Mucosa of gallbladder (tissue), 1 donor: ENCODE measurements around the gene ZNF513. TPM values are rescaled to one million over a fixed set of nuclear protein-coding genes. Genes with fewer than 3 reads are reported as not detected.
A peak's percentile ranks its signal among the peaks of the same experiment; 100 is the strongest.
"Not testable (repeated sequence)": the region's sequence is repeated elsewhere in the genome, so short reads cannot be mapped to it uniquely, and the experiment has no call there.

Experiments used
- DNase-seq: peaks from one replicate; pipeline ENCODE4 v3.0.0-alpha.2; 2020; ENCODE audit warnings: low spot score
- total RNA-seq: library from RNA; stranded (reverse); gene quantifications from one replicate; pipeline ENCODE4 v1.2.1, GENCODE V29; 2021
- donor health status: DM: no; HTN: no; CAD: no.

The ZNF513 gene
- 25.6 TPM for total RNA-seq

- peak; percentile 96 for DNase-seq
These were observed at the start of gene ZNF513 for GRCh38 chr2:27380626-27381545. ZNF513 (minus strand) TSS chr2:27380734; CDS start chr2:27380526, 208 bp downstream.

GRCh38 chr2:27428978-27429541, 48.5 kb upstream of the ZNF513 start:
- DNase-seq = peak; percentile 81

- DNase-seq = peak; percentile 93
These were observed 47.9 kb upstream of the ZNF513 start, which contains the start of gene NRBP1 for GRCh38 chr2:27428213-27428977. NRBP1 (plus strand) TSS chr2:27428631; CDS start chr2:27433274, 4,643 bp downstream.

- no peak for DNase-seq
These were observed 47.3 kb upstream of the ZNF513 start for GRCh38 chr2:27427863-27428212.

- DNase-seq = not testable (repeated sequence)
These were observed 44.5 kb upstream of the ZNF513 start for GRCh38 chr2:27425039-27425438.

GRCh38 chr2:27422958-27423357, 42.4 kb upstream of the ZNF513 start:
- no peak for DNase-seq

GRCh38 chr2:27421660-27422250, 41.2 kb upstream of the ZNF513 start:
- no peak for DNase-seq

- no peak for DNase-seq
These were observed 40.5 kb upstream of the ZNF513 start for GRCh38 chr2:27420996-27421395.

GRCh38 chr2:27416151-27416550, 35.6 kb upstream of the ZNF513 start:
- no peak for DNase-seq

GRCh38 chr2:27412419-27413152, 32.1 kb upstream of the ZNF513 start:
- no peak for DNase-seq

GRCh38 chr2:27409321-27410073, 29.0 kb upstream of the ZNF513 start, which contains the start of gene PPM1G:
PPM1G (minus strand) TSS chr2:27409591; CDS start chr2:27409422, 169 bp downstream.
- DNase-seq = peak; percentile 96

- no peak for DNase-seq
These were observed 28.2 kb upstream of the ZNF513 start for GRCh38 chr2:27408601-27409320.

GRCh38 chr2:27407798-27408491, 27.4 kb upstream of the ZNF513 start:
- DNase-seq = no peak

GRCh38 chr2:27400348-27401135, 20.0 kb upstream of the ZNF513 start:
- DNase-seq = no peak

GRCh38 chr2:27398962-27399361, 18.4 kb upstream of the ZNF513 start:
- DNase-seq = no peak

GRCh38 chr2:27393225-27393624, 12.7 kb upstream of the ZNF513 start:
- DNase-seq = no peak

- DNase-seq = no peak
These were observed 10.5 kb upstream of the ZNF513 start for GRCh38 chr2:27390822-27391679.
